NCI-H2107 treated with DMSO at 0.1 percent for 48 hours (cell line): ENCODE results near the gene NPB.
A peak's percentile ranks its signal among the peaks of the same experiment; 100 is the strongest.

Source experiments
- DNase-seq: peaks from one replicate; lab custom pipeline; 2025; ENCODE audit not compliant: unreplicated experiment; lab: John Stamatoyannopoulos, UW

The NPB gene

GRCh38 chr17:81902023-81902652 lies at the start of gene NPB:
Gene NPB, plus strand, starts transcription at chr17:81902238. Its CDS starts 40 bp downstream, at chr17:81902278.
- no peak for DNase-seq

GRCh38 chr17:81854974-81855774 lies 46.9 kb upstream of the NPB start:
- no peak for DNase-seq

- DNase-seq: no peak
Observed at GRCh38 chr17:81858170-81858966, 43.7 kb upstream of the NPB start.

- DNase-seq: no peak
Observed at GRCh38 chr17:81858967-81859905, 42.8 kb upstream of the NPB start.

- no peak for DNase-seq
Observed at GRCh38 chr17:81859906-81860755, 41.9 kb upstream of the NPB start, which contains the start of gene P4HB. Gene P4HB, minus strand, starts transcription at chr17:81860535. Its CDS starts 64 bp downstream, at chr17:81860471.

GRCh38 chr17:81860756-81861568 lies 41.1 kb upstream of the NPB start:
- DNase-seq: peak; percentile 98

GRCh38 chr17:81863123-81863675 lies 38.8 kb upstream of the NPB start:
- no peak for DNase-seq

GRCh38 chr17:81863833-81864768 lies 37.9 kb upstream of the NPB start:
- DNase-seq: no peak

GRCh38 chr17:81865358-81865732 lies 36.7 kb upstream of the NPB start:
- no peak for DNase-seq

- DNase-seq: peak; percentile 83
Observed at GRCh38 chr17:81865733-81866439, 36.2 kb upstream of the NPB start.

GRCh38 chr17:81866440-81867169 lies 35.4 kb upstream of the NPB start:
- DNase-seq: no peak

- no peak for DNase-seq
Observed at GRCh38 chr17:81867170-81867990, 34.7 kb upstream of the NPB start.

- DNase-seq: no peak
Observed at GRCh38 chr17:81867991-81868673, 33.9 kb upstream of the NPB start.

- DNase-seq: no peak
Observed at GRCh38 chr17:81868674-81869220, 33.3 kb upstream of the NPB start.
